H1 (cell line): ENCODE data around the gene PDGFA. TPM values are rescaled to one million over a fixed set of nuclear protein-coding genes. Genes with fewer than 3 reads are reported as not detected.

Experiments used
- CTCF ChIA-PET: fragments of 300-600 bp; sonication (Branson Sonifier 250); formaldehyde crosslinking; loops from one replicate; lab custom pipeline; 2021; ENCODE audit not compliant: partially characterized antibody; lab: Charles Lee
- POLR2A ChIA-PET: fragments of 300-600 bp; sonication (Branson Sonifier 250); formaldehyde crosslinking; loops from one replicate; lab custom pipeline; 2021; ENCODE audit warnings: inconsistent platforms; ENCODE audit not compliant: partially characterized antibody; lab: Charles Lee
- DNase-seq, 2 experiments: peaks; one replicate each; pipeline versions ENCODE4 v3.0.0 to v3.0.0-alpha.2; 2010 to 2022; ENCODE audit warnings: low spot score in 2 of 2, low read depth in 1 of 2, mixed read lengths in 1 of 2
- FAIRE-seq: peaks from 2 replicates; lab custom pipeline; 2011; peaks lifted over from hg19 to GRCh38; lab: Jason Lieb, UNC
- H2AFZ ChIP-seq: 2 replicates; pipeline ENCODE4 v1.8.1; 2012; ENCODE audit warnings: low read length, inconsistent platforms
- H2AK5ac ChIP-seq: 2 replicates; pipeline ENCODE4 v1.6.1; 2013; ENCODE audit warnings: low read depth, low read length
- H2BK120ac ChIP-seq: replicated peaks from 2 replicates; pipeline ENCODE3; 2013; ENCODE audit warnings: low read depth, low read length, inconsistent platforms
- H2BK12ac ChIP-seq: 2 replicates; pipeline ENCODE4 v1.6.1; 2013; ENCODE audit warnings: low read depth, low read length
- H2BK15ac ChIP-seq: 2 replicates; pipeline ENCODE4 v1.6.1; 2013; ENCODE audit warnings: low read length
- H2BK20ac ChIP-seq: 2 replicates; pipeline ENCODE4 v1.6.1; 2013; ENCODE audit warnings: low read length
- H2BK5ac ChIP-seq: 2 replicates; pipeline ENCODE4 v1.6.1; 2013; ENCODE audit warnings: low read depth, low read length
- H3K14ac ChIP-seq: 2 replicates; pipeline ENCODE4 v1.6.1; 2013; ENCODE audit warnings: inconsistent platforms; ENCODE audit not compliant: insufficient read length
- H3K18ac ChIP-seq: 2 replicates; pipeline ENCODE4 v1.6.1; 2013; ENCODE audit warnings: low read length; ENCODE audit errors: extremely low read depth
- H3K23ac ChIP-seq: 2 replicates; pipeline ENCODE4 v1.6.1; 2013; ENCODE audit warnings: inconsistent platforms; ENCODE audit not compliant: insufficient read length
- H3K23me2 ChIP-seq: 2 replicates; pipeline ENCODE4 v1.6.1; 2013; ENCODE audit warnings: low read depth, low read length
- H3K27ac ChIP-seq: 2 replicates; pipeline ENCODE4 v1.6.1; 2011; ENCODE audit warnings: low read depth, low read length, inconsistent platforms
- H3K27me3 ChIP-seq, 4 experiments: replicated peaks in 1 of 4; 1 replicate in 1 of 4; 2 replicates in 3 of 4; pipeline versions ENCODE4 v1.6.1 to v1.8.1; 2011 to 2013; ENCODE audit warnings: low read length in 3 of 4, mild to moderate bottlenecking in 3 of 4, inconsistent platforms in 2 of 4, mixed read lengths in 2 of 4, moderate library complexity in 1 of 4; ENCODE audit not compliant: control insufficient read depth in 3 of 4, insufficient read depth in 3 of 4; ENCODE audit errors: extremely low read depth in 1 of 4
- H3K36me3 ChIP-seq, 4 experiments: 2 replicates each; pipeline versions ENCODE4 v1.6.1 to v1.8.1; 2011 to 2013; ENCODE audit warnings: mild to moderate bottlenecking in 4 of 4, low read length in 3 of 4, moderate library complexity in 2 of 4, control low read depth in 1 of 4, inconsistent platforms in 1 of 4; ENCODE audit not compliant: insufficient read depth in 4 of 4, control insufficient read depth in 2 of 4
- H3K4ac ChIP-seq: replicated peaks from 2 replicates; pipeline ENCODE3; 2013; ENCODE audit warnings: low read length, low read depth, mixed read lengths, inconsistent platforms; ENCODE audit not compliant: insufficient read length
- H3K4me1 ChIP-seq, 4 experiments: replicated peaks in 1 of 4; 1 replicate in 1 of 4; 2 replicates in 3 of 4; pipeline versions ENCODE4 v1.6.1 to v1.8.1; 2011 to 2013; ENCODE audit warnings: low read length in 3 of 4, inconsistent platforms in 2 of 4, mixed read lengths in 1 of 4; ENCODE audit not compliant: insufficient read depth in 4 of 4, control insufficient read depth in 3 of 4
- H3K4me2 ChIP-seq, 2 experiments: 2 replicates each; pipeline versions ENCODE4 v1.6.1 to v1.8.1; 2011 to 2013; ENCODE audit warnings: low read depth in 2 of 2, low read length in 2 of 2, control low read depth in 1 of 2, inconsistent platforms in 1 of 2, mild to moderate bottlenecking in 1 of 2; ENCODE audit not compliant: insufficient read depth in 1 of 2
- H3K4me3 ChIP-seq, 4 experiments: fragments of 200-600, 300-600 bp in 1 of 4; sonication (generic), shearing (Covaris generic), sonication (Bioruptor Twin) in 1 of 4; 2 replicates each; pipeline versions ENCODE4 v1.5.1 to v1.8.1; 2011 to 2016; ENCODE audit warnings: low read length in 4 of 4, low read depth in 3 of 4, control low read depth in 2 of 4, inconsistent platforms in 2 of 4, mild to moderate bottlenecking in 2 of 4, mixed read lengths in 1 of 4, moderate library complexity in 1 of 4; ENCODE audit not compliant: insufficient read depth in 2 of 4; ENCODE audit errors: extremely low read depth in 1 of 4
- H3K56ac ChIP-seq: replicated peaks from 2 replicates; pipeline ENCODE3; 2013; ENCODE audit warnings: low read depth, mild to moderate bottlenecking, mixed read lengths, low read length, inconsistent platforms; ENCODE audit not compliant: insufficient read length
- H3K79me1 ChIP-seq: 2 replicates; pipeline ENCODE4 v1.6.1; 2013; ENCODE audit warnings: low read depth, low read length, control low read depth
- H3K79me2 ChIP-seq, 2 experiments: 2 replicates each; pipeline versions ENCODE4 v1.6.1 to v1.8.1; 2012 to 2013; ENCODE audit warnings: low read length in 2 of 2, mild to moderate bottlenecking in 2 of 2, inconsistent platforms in 1 of 2; ENCODE audit not compliant: insufficient read depth in 2 of 2, control insufficient read depth in 1 of 2
- H3K9ac ChIP-seq, 4 experiments: replicated peaks in 1 of 4; 1 replicate in 1 of 4; 2 replicates in 3 of 4; pipeline versions ENCODE4 v1.6.1 to v1.8.1; 2011 to 2013; ENCODE audit warnings: low read depth in 3 of 4, low read length in 3 of 4, control low read depth in 2 of 4, mild to moderate bottlenecking in 2 of 4, moderate library complexity in 2 of 4, inconsistent platforms in 1 of 4; ENCODE audit errors: extremely low read depth in 1 of 4
- H3K9me3 ChIP-seq, 2 experiments: 2 replicates each; pipeline versions ENCODE4 v1.6.1 to v1.8.1; 2012 to 2013; ENCODE audit warnings: mild to moderate bottlenecking in 2 of 2, moderate library complexity in 2 of 2, control low read depth in 1 of 2, inconsistent platforms in 1 of 2, low read depth in 1 of 2, low read length in 1 of 2, mixed read lengths in 1 of 2; ENCODE audit not compliant: insufficient read depth in 2 of 2
- H4K20me1 ChIP-seq, 2 experiments: replicated peaks in 1 of 2; 2 replicates each; pipeline versions ENCODE3 to v1.8.1; 2011 to 2013; ENCODE audit warnings: inconsistent platforms in 2 of 2, low read length in 2 of 2, mild to moderate bottlenecking in 1 of 2; ENCODE audit not compliant: insufficient read depth in 2 of 2, control insufficient read depth in 1 of 2
- H4K5ac ChIP-seq: 2 replicates; pipeline ENCODE4 v1.6.1; 2013; ENCODE audit warnings: low read length, low read depth, mixed read lengths, inconsistent platforms; ENCODE audit not compliant: insufficient read length
- H4K8ac ChIP-seq: 2 replicates; pipeline ENCODE4 v1.8.0; 2013; ENCODE audit warnings: mild to moderate bottlenecking, moderate library complexity, low read length, inconsistent platforms; ENCODE audit not compliant: insufficient read depth; ENCODE audit errors: extremely low read depth
- H4K91ac ChIP-seq: replicated peaks from 2 replicates; pipeline ENCODE3; 2013; ENCODE audit warnings: low read length, mixed read lengths, inconsistent platforms; ENCODE audit not compliant: insufficient read length
- ASH2L ChIP-seq: fragments of 200-600, 300-600 bp; sonication (generic); IDR thresholded peaks from one replicate; pipeline ENCODE4 v1.7.1; 2017; ENCODE audit warnings: low read length
- BCL11A ChIP-seq, 2 experiments: IDR thresholded peaks; one replicate each; pipeline ENCODE4 v1.6.1; 2011; ENCODE audit warnings: low read depth in 2 of 2, low read length in 2 of 2, mild to moderate bottlenecking in 2 of 2
- CBX8 ChIP-seq: fragments of 300-800, 300-1000 bp; sonication (generic); IDR thresholded peaks from 2 replicates; pipeline ENCODE4 v1.7.1; 2016; ENCODE audit warnings: low read depth, low read length, borderline replicate concordance
- HDAC6 ChIP-seq: IDR thresholded peaks from one replicate; pipeline ENCODE4 v1.7.1; 2012; ENCODE audit warnings: low read depth, mild to moderate bottlenecking, inconsistent platforms, low read length, moderate library complexity
- KDM1A ChIP-seq: fragments of 200-600, 300-600 bp; sonication (generic); IDR thresholded peaks from 2 replicates; pipeline ENCODE4 v1.7.1; 2016; ENCODE audit warnings: mild to moderate bottlenecking, low read length, borderline replicate concordance
- NANOG ChIP-seq: IDR thresholded peaks from 2 replicates; pipeline ENCODE4 v1.6.1; 2011; ENCODE audit warnings: low read length, low read depth, mild to moderate bottlenecking, inconsistent platforms; ENCODE audit not compliant: insufficient read depth, poor library complexity, severe bottlenecking
- WGBS, 2 experiments: shearing (Covaris generic) in 1 of 2; methylation state at CpG; one replicate each; pipeline versions ENCODE4 v1.1.6 to v1.1.7; 2013 to 2015; ENCODE audit warnings: low lambda C conversion rate in 2 of 2, mixed read lengths in 2 of 2, inconsistent platforms in 1 of 2, low coverage in 1 of 2, missing lambda C conversion rate in 1 of 2; ENCODE audit not compliant: insufficient replicate concordance in 2 of 2, insufficient coverage in 1 of 2, insufficient read length in 1 of 2; ENCODE audit errors: extremely low coverage in 1 of 2, missing lambda C conversion rate in 1 of 2; 5-methylcytosine and 5-hydroxymethylcytosine counted together
- polyA plus RNA-seq, 7 experiments: library from polyadenylated mRNA; depleted of rRNA in 3 of 7; stranded (reverse) in 5 of 7; unstranded in 2 of 7; fragments of >200 nt in 5 of 7; fragments of 200-250 nt in 2 of 7; gene quantifications; 1 replicate in 5 of 7; 2 replicates in 1 of 7; 4 replicates in 1 of 7; pipeline versions ENCODE4 v1.2.1 to v1.2.3, GENCODE V29; 2011 to 2013; ENCODE audit warnings: missing spikeins in 2 of 7, mixed read lengths in 2 of 7
- total RNA-seq: library from RNA; stranded (reverse); fragmentation: NEBNext Ultra II Directional; extraction: Animal tissue kit (Norgen Biotek cat#: 25700); gene quantifications from 2 replicates; pipeline ENCODE4 v1.2.1, GENCODE V29; 2021
- TF ChIP-seq, protein P1 (sequence below): IDR thresholded peaks from 2 replicates; pipeline ENCODE4 v1.6.1; 2011; ENCODE audit warnings: low read length, improper control_type of control experiment

Gene PDGFA
- total and polyA plus RNA-seq, 2 of the 8 experiments (the other 6 are each of a cell fraction or from before 2014, with no cell fraction given): 21.1 to 43.0 TPM

GRCh38 chr7:475951-476441 is 43.6 kb downstream of the PDGFA start:
- Histone ChIP-seq H3K14ac (no peak overlapping the region), H2BK12ac (no peak overlapping the region), H3K79me2 (no peaks in the 10 kb centered on the region), H3K9ac (no peak overlapping the region), H3K36me3 (no peaks in the 10 kb centered on the region), H2BK20ac (no peak overlapping the region), H4K20me1 (no peaks in the 10 kb centered on the region), H3K23ac (no peak overlapping the region), H4K5ac (no peak overlapping the region), H3K18ac (no peak overlapping the region), H3K23me2 (peaks cover 2% of the 10 kb centered on the region; the same call in 1 of the 2 replicates), H3K27me3 (no peaks in the 10 kb centered on the region), H2BK15ac (no peak overlapping the region), H2BK5ac (no peak overlapping the region), H2BK120ac (no peak overlapping the region), H3K56ac (no peak overlapping the region), H2AK5ac (no peak overlapping the region), H3K9me3 (no peaks in the 10 kb centered on the region; a peak in 1 of 4 replicates), H3K4me1 (peaks cover 0 to 17% (median 7%) of the 10 kb centered on the region in 4 experiments; a peak in 6 of 7 replicates), H4K91ac (no peak overlapping the region), H4K8ac (no peak overlapping the region), H3K79me1 (no peaks in the 10 kb centered on the region), H3K4me3 (no peak overlapping the region), H3K4ac (no peak overlapping the region), H3K27ac (no peak overlapping the region), H2AFZ (no peak overlapping the region), H3K4me2 (no peak overlapping the region)
- POLR2A ChIA-PET: no interaction called here
- no peak for DNase-seq
- WGBS, 2 experiments: 88% methylated on average over 15 of the region's 15 CpGs; no CpG with 5 or more reads in 1 of the 2 experiments
- CTCF ChIA-PET: no interaction called here
- no peak for TF ChIP-seq NANOG
- no peak for TF ChIP-seq KDM1A
- TF ChIP-seq, protein P1, sequence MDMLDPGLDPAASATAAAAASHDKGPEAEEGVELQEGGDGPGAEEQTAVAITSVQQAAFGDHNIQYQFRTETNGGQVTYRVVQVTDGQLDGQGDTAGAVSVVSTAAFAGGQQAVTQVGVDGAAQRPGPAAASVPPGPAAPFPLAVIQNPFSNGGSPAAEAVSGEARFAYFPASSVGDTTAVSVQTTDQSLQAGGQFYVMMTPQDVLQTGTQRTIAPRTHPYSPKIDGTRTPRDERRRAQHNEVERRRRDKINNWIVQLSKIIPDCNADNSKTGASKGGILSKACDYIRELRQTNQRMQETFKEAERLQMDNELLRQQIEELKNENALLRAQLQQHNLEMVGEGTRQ: no peak
- TF ChIP-seq BCL11A (IDR thresholded peaks at IDR 0.05; ENCODE audit: low read depth in 2 of 2, low read length in 2 of 2): no peak
- TF ChIP-seq ASH2L: no peak
- TF ChIP-seq HDAC6: no peak
- TF ChIP-seq CBX8: no peak
- FAIRE-seq: no peak
